ENCODE results near the gene SPAG5. TPM values are rescaled to one million over a fixed set of nuclear protein-coding genes. Genes with fewer than 3 reads are reported as not detected.

Gene SPAG5
- total RNA-seq, 1 donor from 2014 or later = 1.0 TPM

DNA sequence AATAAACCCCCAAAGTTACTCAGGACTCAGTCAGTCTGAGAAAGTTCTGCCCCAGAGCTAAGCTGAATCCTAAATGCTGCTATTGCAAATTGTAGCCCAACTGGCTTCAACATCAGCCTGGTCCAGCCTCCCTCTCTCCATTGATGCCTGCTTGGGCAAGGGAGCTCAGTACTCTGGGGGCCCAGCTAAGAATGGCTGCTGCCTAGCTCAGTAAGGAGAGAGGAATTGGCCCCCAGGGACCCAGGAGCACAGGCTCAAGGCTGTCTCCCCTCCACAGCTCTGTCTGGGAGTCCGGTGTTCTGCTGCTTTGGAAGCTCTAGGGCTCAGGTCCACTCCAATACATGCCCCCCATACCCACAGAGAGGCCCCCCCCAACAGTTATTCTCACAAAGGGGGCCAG lies 48.0 kb downstream of the SPAG5 start:
- intact Hi-C loops (cut with micrococcal nuclease) = no loop called here

GRCh38 chr17:28549236-28550132 lies 49.3 kb downstream of the SPAG5 start:
- H3K27ac ChIP-seq (replicated peaks) = no peak overlapping the region
- H3K36me3 ChIP-seq = peaks cover 19% of the 10 kb centered on the region
- no peaks in the 10 kb centered on the region for H3K9me3 ChIP-seq (replicated peaks)
- TF ChIP-seq, protein P1, sequence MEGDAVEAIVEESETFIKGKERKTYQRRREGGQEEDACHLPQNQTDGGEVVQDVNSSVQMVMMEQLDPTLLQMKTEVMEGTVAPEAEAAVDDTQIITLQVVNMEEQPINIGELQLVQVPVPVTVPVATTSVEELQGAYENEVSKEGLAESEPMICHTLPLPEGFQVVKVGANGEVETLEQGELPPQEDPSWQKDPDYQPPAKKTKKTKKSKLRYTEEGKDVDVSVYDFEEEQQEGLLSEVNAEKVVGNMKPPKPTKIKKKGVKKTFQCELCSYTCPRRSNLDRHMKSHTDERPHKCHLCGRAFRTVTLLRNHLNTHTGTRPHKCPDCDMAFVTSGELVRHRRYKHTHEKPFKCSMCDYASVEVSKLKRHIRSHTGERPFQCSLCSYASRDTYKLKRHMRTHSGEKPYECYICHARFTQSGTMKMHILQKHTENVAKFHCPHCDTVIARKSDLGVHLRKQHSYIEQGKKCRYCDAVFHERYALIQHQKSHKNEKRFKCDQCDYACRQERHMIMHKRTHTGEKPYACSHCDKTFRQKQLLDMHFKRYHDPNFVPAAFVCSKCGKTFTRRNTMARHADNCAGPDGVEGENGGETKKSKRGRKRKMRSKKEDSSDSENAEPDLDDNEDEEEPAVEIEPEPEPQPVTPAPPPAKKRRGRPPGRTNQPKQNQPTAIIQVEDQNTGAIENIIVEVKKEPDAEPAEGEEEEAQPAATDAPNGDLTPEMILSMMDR (IDR thresholded peaks at IDR 0.05; ENCODE audit: borderline replicate concordance) = no peak
- peaks cover 53% of the 10 kb centered on the region for H3K4me1 ChIP-seq
- H3K27me3 ChIP-seq (ENCODE audit: low read depth) = no peaks in the 10 kb centered on the region
- DNase-seq = no peak
- intact Hi-C loops (cut with micrococcal nuclease) = no loop called here
- no peak overlapping the region for H3K4me3 ChIP-seq

More for the DNA sequence above, 48.0 kb downstream of the SPAG5 start:
- Histone ChIP-seq H3K27ac (replicated peaks) (no peak overlapping the region), H3K36me3 (peaks cover 33% of the 10 kb centered on the region), H3K4me1 (peaks cover 53% of the 10 kb centered on the region), H3K4me3 (no peak overlapping the region), H3K27me3 (ENCODE audit: low read depth) (no peaks in the 10 kb centered on the region), H3K9me3 (replicated peaks) (no peaks in the 10 kb centered on the region)
- DNase-seq = no peak
- TF ChIP-seq, protein P1 (IDR thresholded peaks at IDR 0.05; ENCODE audit: borderline replicate concordance) = no peak

- no peak for DNase-seq
- Histone ChIP-seq H3K4me3 (no peak overlapping the region), H3K9me3 (replicated peaks) (no peaks in the 10 kb centered on the region), H3K4me1 (peaks cover 48% of the 10 kb centered on the region), H3K36me3 (peaks cover 10% of the 10 kb centered on the region), H3K27ac (replicated peaks) (no peak overlapping the region), H3K27me3 (ENCODE audit: low read depth) (no peaks in the 10 kb centered on the region)
- TF ChIP-seq, protein P1 (IDR thresholded peaks at IDR 0.05; ENCODE audit: borderline replicate concordance) = no peak
- intact Hi-C loops (cut with micrococcal nuclease) = no loop called here
These were observed 50.3 kb downstream of the SPAG5 start for GRCh38 chr17:28548417-28549130.

DNA sequence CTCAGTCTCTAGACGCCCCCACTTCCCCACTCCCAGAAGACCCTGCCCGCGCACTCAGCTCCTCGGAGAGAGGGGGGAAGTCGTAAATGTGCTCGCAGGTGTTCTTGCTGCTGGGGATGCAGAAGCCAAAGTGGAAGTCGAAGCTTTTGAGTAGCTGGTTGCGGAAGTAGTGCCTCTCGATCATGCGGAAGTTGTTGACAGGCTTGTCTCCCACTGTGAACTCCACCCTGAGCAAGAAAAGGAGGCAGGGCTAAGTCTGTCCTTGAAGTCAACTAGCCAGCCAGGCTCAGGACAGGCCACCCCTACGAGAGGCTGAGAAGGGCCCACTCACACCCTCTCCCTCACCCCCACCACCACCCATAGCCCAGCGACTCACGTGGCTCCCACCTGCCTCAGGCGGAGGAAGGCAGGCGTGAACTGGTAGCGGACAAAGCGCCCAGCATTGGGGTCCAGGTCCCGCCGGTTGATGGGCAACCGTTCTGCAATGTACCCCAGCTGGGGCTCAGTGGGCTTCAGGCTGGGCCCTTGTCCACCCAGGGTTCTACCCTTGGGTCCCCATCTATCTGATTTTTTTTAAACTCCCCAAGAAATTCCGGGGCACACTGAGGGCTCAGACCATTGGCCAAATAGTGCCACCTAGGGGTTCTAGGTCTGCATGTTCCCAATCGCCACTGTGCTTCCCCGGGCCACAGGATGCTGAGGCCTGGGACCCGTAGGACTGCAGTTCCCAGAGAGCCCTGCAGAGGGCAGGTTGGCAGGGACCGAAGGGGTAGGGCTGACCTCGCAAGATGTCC lies 51.0 kb downstream of the SPAG5 start:
- intact Hi-C loops (cut with micrococcal nuclease) = no loop called here
- TF ChIP-seq, protein P1 (IDR thresholded peaks at IDR 0.05; ENCODE audit: borderline replicate concordance) = peak; percentile 92
- no peaks in the 10 kb centered on the region for H3K9me3 ChIP-seq (replicated peaks)
- H3K4me3 ChIP-seq = no peak overlapping the region
- DNase-seq = peak; percentile 69
- peaks cover 10% of the 10 kb centered on the region for H3K36me3 ChIP-seq
- peaks cover 44% of the 10 kb centered on the region for H3K4me1 ChIP-seq
- no peak overlapping the region for H3K27ac ChIP-seq (replicated peaks)
- H3K27me3 ChIP-seq (ENCODE audit: low read depth) = no peaks in the 10 kb centered on the region

- no peak for DNase-seq
- intact Hi-C loops (cut with micrococcal nuclease) = no loop called here
- Histone ChIP-seq H3K27ac (replicated peaks) (no peak overlapping the region), H3K4me1 (peaks cover 37% of the 10 kb centered on the region), H3K36me3 (peaks cover 10% of the 10 kb centered on the region), H3K27me3 (ENCODE audit: low read depth) (no peaks in the 10 kb centered on the region), H3K4me3 (no peak overlapping the region), H3K9me3 (replicated peaks) (no peaks in the 10 kb centered on the region)
- TF ChIP-seq, protein P1 (IDR thresholded peaks at IDR 0.05; ENCODE audit: borderline replicate concordance) = no peak
These were observed 51.7 kb downstream of the SPAG5 start for GRCh38 chr17:28547096-28547622.
